Astrocyte (in vitro differentiated cells and primary cell): ENCODE measurements around the gene TGM1. TPM values are rescaled to one million over a fixed set of nuclear protein-coding genes. Genes with fewer than 3 reads are reported as not detected.

Source experiments
- DNase-seq: peaks from one replicate; pipeline ENCODE4 v3.0.0-alpha.2; 2010; ENCODE audit warnings: low read depth
- FAIRE-seq: peaks from 2 replicates; lab custom pipeline; 2011; peaks lifted over from hg19 to GRCh38; lab: Jason Lieb, UNC
- H2AFZ ChIP-seq: 2 replicates; pipeline ENCODE4 v1.6.0; 2012; ENCODE audit warnings: low read depth, low read length, inconsistent platforms
- H3K27ac ChIP-seq: 2 replicates; pipeline ENCODE4 v1.5.1; 2011; ENCODE audit warnings: low read depth, low read length, inconsistent platforms
- H3K27me3 ChIP-seq: 2 replicates; pipeline ENCODE4 v1.6.0; 2011; ENCODE audit warnings: low read length, inconsistent platforms; ENCODE audit not compliant: insufficient read depth
- H3K36me3 ChIP-seq: 2 replicates; pipeline ENCODE4 v1.5.1; 2011; ENCODE audit warnings: low read length, inconsistent platforms; ENCODE audit not compliant: insufficient read depth
- H3K4me1 ChIP-seq: 2 replicates; pipeline ENCODE4 v1.5.1; 2011; ENCODE audit warnings: low read length, inconsistent platforms; ENCODE audit not compliant: insufficient read depth
- H3K4me2 ChIP-seq: 2 replicates; pipeline ENCODE4 v1.6.0; 2012; ENCODE audit warnings: low read length, inconsistent platforms
- H3K4me3 ChIP-seq: 2 replicates; pipeline ENCODE4 v1.5.1; 2011; ENCODE audit warnings: low read depth, mild to moderate bottlenecking, low read length, inconsistent platforms; ENCODE audit not compliant: insufficient read depth
- H3K79me2 ChIP-seq: 2 replicates; pipeline ENCODE4 v1.6.0; 2012; ENCODE audit warnings: mild to moderate bottlenecking, low read length, inconsistent platforms; ENCODE audit not compliant: insufficient read depth
- H3K9ac ChIP-seq: 2 replicates; pipeline ENCODE4 v1.6.0; 2012; ENCODE audit warnings: mild to moderate bottlenecking, low read length, inconsistent platforms
- H3K9me3 ChIP-seq: 2 replicates; pipeline ENCODE4 v1.5.1; 2012; ENCODE audit warnings: low read depth, mild to moderate bottlenecking, low read length, inconsistent platforms; ENCODE audit not compliant: insufficient read depth
- H4K20me1 ChIP-seq: 2 replicates; pipeline ENCODE4 v1.6.0; 2012; ENCODE audit warnings: low read length, inconsistent platforms; ENCODE audit not compliant: insufficient read depth
- H3K27ac Mint-ChIP-seq: one replicate; pipeline ENCODE4 v1.8.0; 2021; ENCODE audit warnings: mild to moderate bottlenecking, mixed read lengths; ENCODE audit not compliant: unreplicated experiment
- H3K27me3 Mint-ChIP-seq: one replicate; pipeline ENCODE4 v1.8.0; 2021; ENCODE audit warnings: low read depth, mixed read lengths; ENCODE audit not compliant: unreplicated experiment
- H3K36me3 Mint-ChIP-seq: one replicate; pipeline ENCODE4 v1.8.0; 2021; ENCODE audit warnings: low read depth, mixed read lengths; ENCODE audit not compliant: unreplicated experiment
- H3K4me1 Mint-ChIP-seq: one replicate; pipeline ENCODE4 v1.8.0; 2021; ENCODE audit warnings: low read depth, mixed read lengths; ENCODE audit not compliant: unreplicated experiment
- H3K4me3 Mint-ChIP-seq: one replicate; pipeline ENCODE4 v1.8.0; 2021; ENCODE audit warnings: mild to moderate bottlenecking, moderate library complexity, mixed read lengths; ENCODE audit not compliant: unreplicated experiment
- H3K9me3 Mint-ChIP-seq: one replicate; pipeline ENCODE4 v1.8.0; 2021; ENCODE audit warnings: mild to moderate bottlenecking, mixed read lengths; ENCODE audit not compliant: unreplicated experiment
- EZH2 ChIP-seq: IDR thresholded peaks from 2 replicates; pipeline ENCODE4 v1.6.1; 2012; ENCODE audit warnings: mild to moderate bottlenecking, low read length, inconsistent platforms; ENCODE audit not compliant: insufficient read depth
- total RNA-seq: library from RNA; stranded (reverse); gene quantifications from 2 replicates; pipeline ENCODE4 v1.2.1, GENCODE V29; 2021
- TF ChIP-seq, protein P1 (sequence below): IDR thresholded peaks from 2 replicates; pipeline ENCODE4 v1.5.1; 2011; ENCODE audit warnings: low read depth, mild to moderate bottlenecking, inconsistent platforms, low read length, moderate library complexity; ENCODE audit not compliant: insufficient read depth

The TGM1 gene
- total RNA-seq, 1 donor from 2014 or later = 3.8 TPM

- Mint-ChIP-seq H3K27me3 (peaks cover 8% of the 10 kb centered on the region), H3K4me1 (peaks cover 5% of the 10 kb centered on the region), H3K9me3 (no peaks in the 10 kb centered on the region), H3K36me3 (peaks cover 25% of the 10 kb centered on the region), H3K4me3 (no peak overlapping the region), H3K27ac (no peak overlapping the region)
- FAIRE-seq = no peak
- Histone ChIP-seq H3K79me2 (no peaks in the 10 kb centered on the region), H3K27me3 (no peaks in the 10 kb centered on the region), H4K20me1 (no peaks in the 10 kb centered on the region), H3K4me2 (no peak overlapping the region), H2AFZ (no peak overlapping the region), H3K4me1 (peaks cover 3% of the 10 kb centered on the region), H3K9me3 (no peaks in the 10 kb centered on the region), H3K36me3 (no peaks in the 10 kb centered on the region), H3K27ac (no peak overlapping the region), H3K9ac (no peak overlapping the region), H3K4me3 (no peak overlapping the region)
- DNase-seq = no peak
- no peak for TF ChIP-seq EZH2
- TF ChIP-seq, protein P1, sequence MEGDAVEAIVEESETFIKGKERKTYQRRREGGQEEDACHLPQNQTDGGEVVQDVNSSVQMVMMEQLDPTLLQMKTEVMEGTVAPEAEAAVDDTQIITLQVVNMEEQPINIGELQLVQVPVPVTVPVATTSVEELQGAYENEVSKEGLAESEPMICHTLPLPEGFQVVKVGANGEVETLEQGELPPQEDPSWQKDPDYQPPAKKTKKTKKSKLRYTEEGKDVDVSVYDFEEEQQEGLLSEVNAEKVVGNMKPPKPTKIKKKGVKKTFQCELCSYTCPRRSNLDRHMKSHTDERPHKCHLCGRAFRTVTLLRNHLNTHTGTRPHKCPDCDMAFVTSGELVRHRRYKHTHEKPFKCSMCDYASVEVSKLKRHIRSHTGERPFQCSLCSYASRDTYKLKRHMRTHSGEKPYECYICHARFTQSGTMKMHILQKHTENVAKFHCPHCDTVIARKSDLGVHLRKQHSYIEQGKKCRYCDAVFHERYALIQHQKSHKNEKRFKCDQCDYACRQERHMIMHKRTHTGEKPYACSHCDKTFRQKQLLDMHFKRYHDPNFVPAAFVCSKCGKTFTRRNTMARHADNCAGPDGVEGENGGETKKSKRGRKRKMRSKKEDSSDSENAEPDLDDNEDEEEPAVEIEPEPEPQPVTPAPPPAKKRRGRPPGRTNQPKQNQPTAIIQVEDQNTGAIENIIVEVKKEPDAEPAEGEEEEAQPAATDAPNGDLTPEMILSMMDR = no peak
These were observed 4.9 kb downstream of the TGM1 start for GRCh38 chr14:24258119-24258518.

- H2AFZ ChIP-seq = no peak overlapping the region
- no peaks in the 10 kb centered on the region for H3K9me3 ChIP-seq
- Mint-ChIP-seq H3K4me1 (peaks cover 5% of the 10 kb centered on the region), H3K27me3 (peaks cover 6% of the 10 kb centered on the region), H3K36me3 (peaks cover 22% of the 10 kb centered on the region), H3K4me3 (no peak overlapping the region), H3K9me3 (no peaks in the 10 kb centered on the region), H3K27ac (peak overlapping the region; percentile 12)
- H3K27me3 ChIP-seq = no peaks in the 10 kb centered on the region
- H3K27ac ChIP-seq = no peak overlapping the region
- H3K4me3 ChIP-seq = no peak overlapping the region
- no peaks in the 10 kb centered on the region for H4K20me1 ChIP-seq
- peaks cover 7% of the 10 kb centered on the region for H3K4me1 ChIP-seq
- no peak for DNase-seq
- H3K4me2 ChIP-seq = no peak overlapping the region
- no peak for FAIRE-seq
- no peak overlapping the region for H3K9ac ChIP-seq
- no peaks in the 10 kb centered on the region for H3K79me2 ChIP-seq
- TF ChIP-seq, protein P1 = no peak
- no peaks in the 10 kb centered on the region for H3K36me3 ChIP-seq
These were observed 6.0 kb downstream of the TGM1 start for GRCh38 chr14:24256960-24257359.

DNA sequence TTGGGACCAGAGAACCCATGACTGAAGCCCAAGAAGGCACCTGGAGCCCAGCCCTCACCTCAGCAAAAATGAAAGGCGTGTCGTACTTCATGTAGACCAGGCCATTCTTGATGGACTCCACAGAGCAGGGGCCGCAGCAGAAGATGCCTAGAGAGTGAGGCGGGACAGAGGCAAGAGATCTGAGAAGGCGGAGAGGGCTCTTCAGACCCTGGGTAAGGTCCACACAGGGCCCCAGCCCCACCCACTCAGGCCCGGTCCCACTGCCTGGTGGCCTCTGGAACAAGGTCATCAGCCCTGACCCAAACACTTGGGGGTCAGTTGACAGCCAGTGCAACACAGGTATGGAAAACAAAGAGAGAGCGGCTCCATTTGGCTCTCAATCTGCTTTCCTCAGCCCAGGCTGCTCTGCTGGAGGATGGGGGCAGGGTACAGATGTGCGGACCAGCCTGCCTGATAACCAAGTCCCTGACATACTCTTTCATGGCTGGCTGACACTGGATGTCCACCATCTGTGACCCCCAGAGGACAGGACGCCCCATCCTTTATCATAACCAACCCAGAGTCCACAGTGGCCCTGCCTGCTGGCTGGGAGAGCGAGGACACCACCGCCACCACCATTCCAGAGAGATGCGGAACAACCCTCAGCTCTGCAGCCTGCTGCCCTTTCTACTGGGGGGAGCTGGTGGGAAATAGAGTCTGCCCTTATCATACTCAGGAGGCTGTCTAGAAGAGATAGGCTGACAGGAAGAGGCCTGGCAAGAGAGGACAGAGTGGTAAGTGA is 6.9 kb downstream of the TGM1 start:
- Mint-ChIP-seq H3K27ac (no peak overlapping the region), H3K27me3 (peaks cover 6% of the 10 kb centered on the region), H3K4me3 (no peak overlapping the region), H3K36me3 (peaks cover 21% of the 10 kb centered on the region), H3K9me3 (no peaks in the 10 kb centered on the region), H3K4me1 (peaks cover 14% of the 10 kb centered on the region)
- peaks cover 14% of the 10 kb centered on the region for H3K4me1 ChIP-seq
- H3K27me3 ChIP-seq = no peaks in the 10 kb centered on the region
- no peaks in the 10 kb centered on the region for H3K9me3 ChIP-seq
- no peak overlapping the region for H3K27ac ChIP-seq
- FAIRE-seq = no peak
- no peaks in the 10 kb centered on the region for H3K79me2 ChIP-seq
- H3K4me3 ChIP-seq = no peak overlapping the region
- no peaks in the 10 kb centered on the region for H3K36me3 ChIP-seq
- no peaks in the 10 kb centered on the region for H4K20me1 ChIP-seq
- H3K9ac ChIP-seq = no peak overlapping the region
- H3K4me2 ChIP-seq = no peak overlapping the region
- H2AFZ ChIP-seq = no peak overlapping the region
- TF ChIP-seq EZH2 = no peak
- TF ChIP-seq, protein P1 = no peak
- DNase-seq = no peak
